Lung (tissue), 12 donors: ENCODE results near the gene EYA3. TPM values are rescaled to one million over a fixed set of nuclear protein-coding genes. Genes with fewer than 3 reads are reported as not detected.

Experiments used
- ATAC-seq: fragments of 200-7000 bp; cut with Tn5 transposase; one replicate; pipeline ENCODE4 v1.9.1; 2020; ENCODE audit warnings: moderate number of reproducible peaks; ENCODE audit not compliant: insufficient read depth, low FRiP score
- DNase-seq, 3 donors: peaks; one replicate each; pipeline ENCODE4 v3.0.0-alpha.2; 2013 to 2017
- H3K27ac ChIP-seq, 2 donors: one replicate each; pipeline ENCODE4 v1.5.1; 2013; ENCODE audit warnings: mild to moderate bottlenecking in 2 of 2, moderate library complexity in 2 of 2, control low read depth in 1 of 2, inconsistent platforms in 1 of 2, low read depth in 1 of 2, low read length in 1 of 2
- H3K27me3 ChIP-seq, 3 donors: one replicate each; pipeline ENCODE4 v1.5.1; 2013; ENCODE audit warnings: low read length in 2 of 3; ENCODE audit not compliant: control insufficient read depth in 3 of 3, insufficient read depth in 3 of 3
- H3K36me3 ChIP-seq, 4 donors: one replicate each; pipeline ENCODE4 v1.5.1; 2013; ENCODE audit warnings: low read length in 4 of 4, mild to moderate bottlenecking in 1 of 4, moderate library complexity in 1 of 4; ENCODE audit not compliant: control insufficient read depth in 4 of 4, insufficient read depth in 4 of 4
- H3K4me1 ChIP-seq, 5 donors: one replicate each; pipeline ENCODE4 v1.5.1; 2013; ENCODE audit warnings: low read length in 5 of 5, mild to moderate bottlenecking in 2 of 5, moderate library complexity in 1 of 5; ENCODE audit not compliant: control insufficient read depth in 5 of 5, insufficient read depth in 5 of 5
- H3K4me3 ChIP-seq: one replicate; pipeline ENCODE4 v1.5.1; 2013; ENCODE audit warnings: mild to moderate bottlenecking, control low read depth, moderate library complexity
- H3K9ac ChIP-seq, 2 donors: one replicate each; pipeline ENCODE4 v1.5.1; 2013; ENCODE audit warnings: low read length in 2 of 2, control low read depth in 1 of 2; ENCODE audit not compliant: insufficient read depth in 1 of 2
- H3K9me3 ChIP-seq, 4 donors: one replicate each; pipeline ENCODE4 v1.5.1; 2013; ENCODE audit warnings: low read length in 3 of 4, mild to moderate bottlenecking in 1 of 4, moderate library complexity in 1 of 4; ENCODE audit not compliant: control insufficient read depth in 4 of 4, insufficient read depth in 3 of 4
- WGBS, 2 donors: extraction: QIAGEN DNeasy Blood & Tissue Kit; methylation state at CpG; one replicate each; pipeline ENCODE4 v1.1.7; 2013; 5-methylcytosine and 5-hydroxymethylcytosine counted together
- polyA plus RNA-seq, 2 donors: library from polyadenylated mRNA; stranded (reverse); fragments of 200-250 nt; gene quantifications; one replicate each; pipeline ENCODE4 v1.2.1, GENCODE V29; 2013
- total RNA-seq, 2 donors: library from RNA; depleted of rRNA in 1 of 2; stranded (reverse); fragments of >200 nt in 1 of 2; gene quantifications; one replicate each; pipeline ENCODE4 v1.2.1, GENCODE V29; 2014 to 2021
- TF ChIP-seq, protein P1 (sequence below): IDR thresholded peaks from 2 replicates; pipeline ENCODE4 v1.5.1; 2012; ENCODE audit warnings: mild to moderate bottlenecking; ENCODE audit errors: control extremely low read depth, extremely low read depth
- donor health status: control.
- donor health status: control.
- donor health status: Bipolar disorder and iron deficiency.
- donor health status: healthy.
- donor health status: DM: yes; HTN: yes; CAD: no.

EYA3 gene
- total and polyA plus RNA-seq, 4 donors = 6.3 to 21.8 (median 13.4) TPM

DNA sequence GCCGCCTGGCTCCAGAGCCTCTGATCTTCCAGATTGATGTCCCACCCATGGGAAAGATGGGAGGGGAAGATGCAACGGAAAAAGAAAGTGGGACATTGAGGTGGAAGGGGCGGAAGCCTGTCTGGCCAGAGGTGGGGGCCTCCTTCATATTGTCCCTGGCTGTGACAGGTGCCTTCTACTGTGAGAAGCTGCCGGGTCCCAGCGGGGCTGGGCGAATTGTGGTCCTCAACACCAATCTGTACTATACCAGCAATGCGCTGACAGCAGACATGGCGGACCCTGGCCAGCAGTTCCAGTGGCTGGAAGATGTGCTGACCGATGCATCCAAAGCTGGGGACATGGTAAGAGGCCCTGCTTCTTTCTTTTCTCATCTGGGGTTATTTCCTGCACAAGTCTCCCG, 134.2 kb downstream of the EYA3 start:
- TF ChIP-seq, protein P1, sequence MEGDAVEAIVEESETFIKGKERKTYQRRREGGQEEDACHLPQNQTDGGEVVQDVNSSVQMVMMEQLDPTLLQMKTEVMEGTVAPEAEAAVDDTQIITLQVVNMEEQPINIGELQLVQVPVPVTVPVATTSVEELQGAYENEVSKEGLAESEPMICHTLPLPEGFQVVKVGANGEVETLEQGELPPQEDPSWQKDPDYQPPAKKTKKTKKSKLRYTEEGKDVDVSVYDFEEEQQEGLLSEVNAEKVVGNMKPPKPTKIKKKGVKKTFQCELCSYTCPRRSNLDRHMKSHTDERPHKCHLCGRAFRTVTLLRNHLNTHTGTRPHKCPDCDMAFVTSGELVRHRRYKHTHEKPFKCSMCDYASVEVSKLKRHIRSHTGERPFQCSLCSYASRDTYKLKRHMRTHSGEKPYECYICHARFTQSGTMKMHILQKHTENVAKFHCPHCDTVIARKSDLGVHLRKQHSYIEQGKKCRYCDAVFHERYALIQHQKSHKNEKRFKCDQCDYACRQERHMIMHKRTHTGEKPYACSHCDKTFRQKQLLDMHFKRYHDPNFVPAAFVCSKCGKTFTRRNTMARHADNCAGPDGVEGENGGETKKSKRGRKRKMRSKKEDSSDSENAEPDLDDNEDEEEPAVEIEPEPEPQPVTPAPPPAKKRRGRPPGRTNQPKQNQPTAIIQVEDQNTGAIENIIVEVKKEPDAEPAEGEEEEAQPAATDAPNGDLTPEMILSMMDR = no peak
- Histone ChIP-seq H3K9ac (no peak overlapping the region), H3K9me3 (no peaks in the 10 kb centered on the region), H3K27me3 (no peaks in the 10 kb centered on the region), H3K4me1 (peaks cover 0 to 4% (median 0%) of the 10 kb centered on the region in 5 donors), H3K27ac (no peak overlapping the region), H3K4me3 (no peak overlapping the region), H3K36me3 (no peaks in the 10 kb centered on the region)
- ATAC-seq = no peak
- WGBS, 2 donors = 95% methylated on average over 10 of the region's 10 CpGs
- no peak for DNase-seq

DNA sequence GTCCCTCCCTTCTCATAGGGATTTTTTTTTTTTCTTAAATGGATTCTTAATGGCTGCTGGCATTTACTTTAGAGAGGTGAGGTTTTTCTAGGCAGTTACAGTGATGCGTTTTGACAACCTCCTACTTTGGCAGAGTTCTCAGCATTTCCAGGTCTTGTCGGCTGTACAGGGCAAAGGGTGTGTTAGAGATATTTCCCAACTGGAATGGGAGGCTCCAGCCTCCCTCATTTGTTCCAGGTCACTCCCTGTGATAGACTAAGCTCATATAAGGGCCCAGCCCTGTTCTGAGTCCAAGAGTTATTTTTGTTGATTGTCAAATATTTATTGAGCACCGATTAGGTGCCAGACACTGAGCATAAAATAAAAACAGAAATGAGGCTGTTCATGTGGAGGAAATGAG, 136.3 kb downstream of the EYA3 start:
- Histone ChIP-seq H3K9ac (no peak overlapping the region), H3K4me1 (peaks cover 0 to 3% (median 0%) of the 10 kb centered on the region in 5 donors), H3K4me3 (no peak overlapping the region), H3K27ac (no peak overlapping the region), H3K36me3 (no peaks in the 10 kb centered on the region), H3K9me3 (no peaks in the 10 kb centered on the region), H3K27me3 (no peaks in the 10 kb centered on the region)
- TF ChIP-seq, protein P1 = no peak
- 64 to 82% methylated on average over 3 of the region's 3 CpGs for WGBS, 2 donors
- DNase-seq (peak in 2 of 3 donors; percentile 36 to 55), ATAC-seq (no peak)

DNA sequence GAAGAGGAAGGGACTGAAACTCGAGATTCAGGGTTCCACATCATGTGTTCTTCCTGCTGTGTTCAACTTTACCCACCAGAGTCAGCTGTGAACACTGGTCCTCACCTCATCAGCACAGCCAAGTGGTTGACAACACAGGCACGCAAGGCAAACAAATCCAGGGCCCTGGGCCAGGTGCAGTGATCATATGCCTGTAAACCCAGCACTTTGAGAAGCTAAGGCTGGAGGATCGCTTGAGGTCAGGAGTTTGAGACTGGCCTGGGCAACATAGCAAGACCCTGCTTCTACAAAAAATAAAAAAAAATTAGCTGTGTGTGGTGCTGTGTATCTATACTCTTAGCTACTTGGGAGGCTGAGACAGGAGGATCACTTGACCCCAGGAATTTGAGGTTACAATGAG, 137.0 kb downstream of the EYA3 start:
- no peak overlapping the region for H3K4me3 ChIP-seq
- H3K27ac ChIP-seq = no peak overlapping the region
- ATAC-seq = peak; percentile 47
- TF ChIP-seq, protein P1 = no peak
- no peaks in the 10 kb centered on the region for H3K36me3 ChIP-seq
- no peak overlapping the region for H3K9ac ChIP-seq
- H3K27me3 ChIP-seq = no peaks in the 10 kb centered on the region
- no peaks in the 10 kb centered on the region for H3K9me3 ChIP-seq
- peaks cover 0 to 3% (median 0%) of the 10 kb centered on the region in 5 donors for H3K4me1 ChIP-seq
- 49 to 80% methylated on average over 3 of the region's 3 CpGs for WGBS, 2 donors
- DNase-seq = peak in 2 of 3 donors; percentile 33 to 47

DNA sequence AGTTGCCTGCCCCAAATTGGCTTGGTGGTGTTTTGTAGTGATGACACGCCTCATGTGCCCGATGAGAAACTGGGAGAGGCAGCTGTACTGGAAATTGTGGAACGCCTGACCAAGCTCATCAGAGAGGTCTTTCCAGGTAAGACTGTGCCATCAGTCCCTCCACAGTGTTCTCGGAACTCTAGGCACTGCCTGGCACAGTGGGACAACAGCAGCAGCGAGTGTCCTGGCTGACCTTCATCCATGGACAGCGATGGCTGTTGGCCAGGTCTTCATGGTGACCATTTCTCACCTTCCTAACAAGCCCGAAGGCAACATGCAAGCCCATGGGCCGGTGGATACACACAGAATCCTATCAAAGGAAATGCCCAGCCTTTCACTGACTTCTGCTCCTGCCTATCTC, 139.4 kb downstream of the EYA3 start:
- Histone ChIP-seq H3K4me3 (no peak overlapping the region), H3K36me3 (no peaks in the 10 kb centered on the region), H3K9me3 (no peaks in the 10 kb centered on the region), H3K27me3 (no peaks in the 10 kb centered on the region), H3K4me1 (peaks cover 0 to 3% (median 0%) of the 10 kb centered on the region in 5 donors), H3K9ac (no peak overlapping the region), H3K27ac (no peak overlapping the region)
- TF ChIP-seq, protein P1 = no peak
- ATAC-seq (no peak), DNase-seq (no peak)
- WGBS, 2 donors = 92 to 95% methylated on average over 8 of the region's 8 CpGs
